MM.1S (cell line): Measurements from ENCODE around the gene MON2.

Experiments
- CTCF ChIP-seq: fragments of 300-600 bp; sonication (generic); IDR thresholded peaks from 2 replicates; pipeline ENCODE4 v1.5.1; 2016; ENCODE audit warnings: antibody characterized with exemption, low read length, mixed read lengths
- EZH2 ChIP-seq: fragments of 300-600 bp; sonication (generic); optimal IDR thresholded peaks from 2 replicates; pipeline ENCODE3; 2017; ENCODE audit warnings: low read depth, mild to moderate bottlenecking, antibody characterized with exemption, low read length, mixed read lengths

GRCh38 chr12:62533755-62534107, 67.1 kb downstream of the MON2 start:
- no peak for TF ChIP-seq CTCF
- no peak for TF ChIP-seq EZH2
